ENCODE data around the gene LZTR1.
"Not testable (repeated sequence)": the region's sequence is repeated elsewhere in the genome, so short reads cannot be mapped to it uniquely, and the experiment has no call there.

Gene LZTR1

GRCh38 chr22:20981787-20982562, at the start of gene LZTR1:
Gene LZTR1 (plus strand): TSS chr22:20982297. CDS start chr22:20982372, 75 bp downstream.
- DNase-seq, result peak; percentile 80

- no peak for DNase-seq
Observed at GRCh38 chr22:20933910-20934309, 48.2 kb upstream of the LZTR1 start.

GRCh38 chr22:20935049-20935448, 47.0 kb upstream of the LZTR1 start:
- not testable (repeated sequence) for DNase-seq

- DNase-seq, result not testable (repeated sequence)
Observed at GRCh38 chr22:20935780-20936539, 46.1 kb upstream of the LZTR1 start.

- no peak for DNase-seq
Observed at GRCh38 chr22:20937031-20937793, 44.9 kb upstream of the LZTR1 start.

GRCh38 chr22:20937794-20938671, 44.1 kb upstream of the LZTR1 start:
- no peak for DNase-seq

- DNase-seq, result not testable (repeated sequence)
Observed at GRCh38 chr22:20939457-20940185, 42.5 kb upstream of the LZTR1 start.

- DNase-seq, result no peak
Observed at GRCh38 chr22:20940186-20940651, 41.9 kb upstream of the LZTR1 start.

- no peak for DNase-seq
Observed at GRCh38 chr22:20940904-20941385, 41.2 kb upstream of the LZTR1 start.

- DNase-seq, result not testable (repeated sequence)
Observed at GRCh38 chr22:20942203-20942902, 39.7 kb upstream of the LZTR1 start.

GRCh38 chr22:20943104-20943933, 38.8 kb upstream of the LZTR1 start:
- no peak for DNase-seq

- no peak for DNase-seq
Observed at GRCh38 chr22:20944042-20944441, 38.1 kb upstream of the LZTR1 start.

GRCh38 chr22:20945578-20945934, 36.5 kb upstream of the LZTR1 start:
- DNase-seq, result no peak

GRCh38 chr22:20946080-20946986, 35.8 kb upstream of the LZTR1 start:
- DNase-seq, result no peak

GRCh38 chr22:20946991-20947390, 35.1 kb upstream of the LZTR1 start:
- no peak for DNase-seq

- no peak for DNase-seq
Observed at GRCh38 chr22:20948450-20948849, 33.6 kb upstream of the LZTR1 start.

GRCh38 chr22:20948989-20949388, 33.1 kb upstream of the LZTR1 start:
- no peak for DNase-seq

GRCh38 chr22:20949698-20950183, 32.4 kb upstream of the LZTR1 start:
- DNase-seq, result no peak

Data from CD4-positive, alpha-beta T cell treated with Interleukin-6 for 4 hours (primary cell).